Peyer's patch (tissue), 4 donors: ENCODE results near the gene RSPH1.

Source experiments
- CTCF ChIP-seq, 6 experiments: fragments of 450-650 bp in 4 of 6; fragments of 200-600 bp in 2 of 6; sonication (generic) in 1 of 6; IDR thresholded peaks; one replicate each; pipeline ENCODE4 v1.5.1; 2017 to 2019; ENCODE audit warnings: antibody characterized with exemption in 6 of 6, mild to moderate bottlenecking in 3 of 6, moderate library complexity in 1 of 6
- POLR2A ChIP-seq, 2 donors: fragments of 450-650 bp; IDR thresholded peaks; one replicate each; pipeline ENCODE4 v1.5.1; 2017; ENCODE audit warnings: antibody characterized with exemption in 2 of 2, mild to moderate bottlenecking in 2 of 2, moderate library complexity in 2 of 2

GRCh38 chr21:42430521-42430920, 65.5 kb downstream of the RSPH1 start:
- TF ChIP-seq CTCF (IDR thresholded peaks at IDR 0.05) (no peak), POLR2A (IDR thresholded peaks at IDR 0.05) (no peak)
